Subcutaneous abdominal adipose tissue (tissue), 5 donors: ENCODE measurements around the gene IGFLR1.

ENCODE experiments used
- H3K27ac ChIP-seq: one replicate; pipeline ENCODE4 v1.7.0; 2013; ENCODE audit warnings: low read depth, mild to moderate bottlenecking, inconsistent platforms, low read length, moderate library complexity
- H3K27me3 ChIP-seq, 5 donors: one replicate each; pipeline ENCODE4 v1.7.0; 2013; ENCODE audit warnings: low read length in 5 of 5, inconsistent platforms in 1 of 5; ENCODE audit not compliant: control insufficient read depth in 5 of 5, insufficient read depth in 4 of 5
- H3K36me3 ChIP-seq, 5 donors: one replicate each; pipeline ENCODE4 v1.7.0; 2013; ENCODE audit warnings: low read length in 5 of 5; ENCODE audit not compliant: control insufficient read depth in 5 of 5, insufficient read depth in 5 of 5
- H3K4me1 ChIP-seq, 5 donors: one replicate each; pipeline ENCODE4 v1.7.0; 2013; ENCODE audit warnings: low read length in 5 of 5, mild to moderate bottlenecking in 3 of 5, moderate library complexity in 1 of 5; ENCODE audit not compliant: control insufficient read depth in 5 of 5, insufficient read depth in 5 of 5
- H3K4me3 ChIP-seq, 5 donors: one replicate each; pipeline ENCODE4 v1.7.0; 2013; ENCODE audit warnings: low read length in 5 of 5, low read depth in 1 of 5
- H3K9ac ChIP-seq, 5 donors: one replicate each; pipeline ENCODE4 v1.7.0; 2013; ENCODE audit warnings: low read length in 5 of 5, mild to moderate bottlenecking in 4 of 5, moderate library complexity in 3 of 5
- H3K9me3 ChIP-seq, 5 donors: one replicate each; pipeline ENCODE4 v1.7.0; 2013; ENCODE audit warnings: low read length in 5 of 5; ENCODE audit not compliant: control insufficient read depth in 5 of 5
- donor health status: healthy.
- donor health status: healthy.
- donor health status: healthy.
- donor health status: healthy.
- donor health status: healthy.

IGFLR1 gene

GRCh38 chr19:35746531-35746930 lies 4.3 kb upstream of the IGFLR1 start:
- Histone ChIP-seq H3K4me3 (peak overlapping the region; percentile 79 to 94 (median 88)), H3K27me3 (peaks cover 0 to 4% (median 0%) of the 10 kb centered on the region in 5 donors), H3K27ac (peak overlapping the region; percentile 46), H3K9ac (peak overlapping the region in 4 of 5 donors; percentile 16 to 96 (median 81)), H3K4me1 (peaks cover 20 to 53% (median 43%) of the 10 kb centered on the region in 5 donors), H3K9me3 (peaks cover 0 to 2% (median 0%) of the 10 kb centered on the region in 5 donors), H3K36me3 (peaks cover 0 to 15% (median 4%) of the 10 kb centered on the region in 5 donors)

- Histone ChIP-seq H3K36me3 (peaks cover 0 to 15% (median 4%) of the 10 kb centered on the region in 5 donors), H3K9ac (peak overlapping the region; percentile 76 to 96 (median 89)), H3K4me3 (peak overlapping the region; percentile 79 to 94 (median 88)), H3K4me1 (peaks cover 20 to 55% (median 45%) of the 10 kb centered on the region in 5 donors), H3K27ac (peak overlapping the region; percentile 99), H3K9me3 (peaks cover 0 to 2% (median 0%) of the 10 kb centered on the region in 5 donors), H3K27me3 (peaks cover 0 to 4% (median 0%) of the 10 kb centered on the region in 5 donors)
Observed at GRCh38 chr19:35746087-35746462, 3.8 kb upstream of the IGFLR1 start.

- Histone ChIP-seq H3K27ac (peak within 1 kb of the TSS; percentile 99), H3K9me3 (peaks cover 0 to 2% (median 0%) of the 10 kb centered on the region in 5 donors), H3K9ac (peak within 1 kb of the TSS; percentile 76 to 96 (median 89)), H3K4me1 (peaks cover 20 to 60% (median 50%) of the 10 kb centered on the region in 5 donors), H3K4me3 (peak within 1 kb of the TSS; percentile 79 to 94 (median 88)), H3K27me3 (peaks cover 0 to 4% (median 0%) of the 10 kb centered on the region in 5 donors), H3K36me3 (peaks cover 0 to 15% (median 4%) of the 10 kb centered on the region in 5 donors)
Observed at GRCh38 chr19:35745328-35746086, 3.3 kb upstream of the IGFLR1 start, which contains the start of the genes PSENEN and U2AF1L4. TSS of gene PSENEN (plus strand) at chr19:35745651. CDS start at chr19:35745931, 280 bp downstream. TSS of gene U2AF1L4 (minus strand) at chr19:35745418. CDS start at chr19:35745391, 27 bp downstream.

- peak overlapping the region; percentile 99 for H3K27ac ChIP-seq
- H3K36me3 ChIP-seq, result peaks cover 0 to 15% (median 4%) of the 10 kb centered on the region in 5 donors
- H3K9me3 ChIP-seq, result peaks cover 0 to 2% (median 0%) of the 10 kb centered on the region in 5 donors
- peak overlapping the region; percentile 75 to 96 (median 87) for H3K9ac ChIP-seq
- peaks cover 0 to 4% (median 0%) of the 10 kb centered on the region in 5 donors for H3K27me3 ChIP-seq
- peaks cover 26 to 62% (median 49%) of the 10 kb centered on the region in 5 donors for H3K4me1 ChIP-seq
- peak overlapping the region; percentile 79 to 94 (median 88) for H3K4me3 ChIP-seq
Observed at GRCh38 chr19:35744430-35745327, 2.4 kb upstream of the IGFLR1 start.

GRCh38 chr19:35743640-35744429 lies 1.6 kb upstream of the IGFLR1 start:
- Histone ChIP-seq H3K4me3 (peak overlapping the region; percentile 79 to 93 (median 87)), H3K4me1 (peaks cover 22 to 63% (median 48%) of the 10 kb centered on the region in 5 donors), H3K27ac (peak overlapping the region; percentile 99), H3K9ac (peak overlapping the region in 2 of 5 donors; percentile 44 to 75), H3K36me3 (peaks cover 0 to 20% (median 7%) of the 10 kb centered on the region in 5 donors), H3K9me3 (peaks cover 0 to 2% (median 0%) of the 10 kb centered on the region in 5 donors), H3K27me3 (peaks cover 0 to 4% (median 0%) of the 10 kb centered on the region in 5 donors)

GRCh38 chr19:35741203-35741515 lies 1.1 kb downstream of the IGFLR1 start:
- H3K36me3 ChIP-seq, result peaks cover 0 to 47% (median 33%) of the 10 kb centered on the region in 5 donors
- H3K4me1 ChIP-seq, result peaks cover 13 to 49% (median 35%) of the 10 kb centered on the region in 5 donors
- H3K4me3 ChIP-seq, result peak overlapping the region; percentile 59 to 83 (median 80)
- H3K27me3 ChIP-seq, result no peaks in the 10 kb centered on the region
- H3K9me3 ChIP-seq, result no peaks in the 10 kb centered on the region
- H3K9ac ChIP-seq, result peak overlapping the region in 4 of 5 donors; percentile 71 to 84 (median 76)
- peak overlapping the region; percentile 78 for H3K27ac ChIP-seq

- Histone ChIP-seq H3K36me3 (peaks cover 0 to 50% (median 34%) of the 10 kb centered on the region in 5 donors), H3K9ac (peak overlapping the region in 4 of 5 donors; percentile 71 to 84 (median 76)), H3K27me3 (no peaks in the 10 kb centered on the region), H3K9me3 (no peaks in the 10 kb centered on the region), H3K27ac (peak overlapping the region; percentile 80), H3K4me1 (peaks cover 10 to 43% (median 30%) of the 10 kb centered on the region in 5 donors), H3K4me3 (peak overlapping the region; percentile 72 to 89 (median 81))
Observed at GRCh38 chr19:35740423-35741202, 1.6 kb downstream of the IGFLR1 start.

GRCh38 chr19:35740108-35740422 lies 2.2 kb downstream of the IGFLR1 start:
- Histone ChIP-seq H3K4me3 (peak overlapping the region in 4 of 5 donors; percentile 55 to 83 (median 68)), H3K27ac (peak overlapping the region; percentile 80), H3K36me3 (peaks cover 0 to 55% (median 40%) of the 10 kb centered on the region in 5 donors), H3K4me1 (peaks cover 10 to 42% (median 29%) of the 10 kb centered on the region in 5 donors), H3K27me3 (no peaks in the 10 kb centered on the region), H3K9me3 (no peaks in the 10 kb centered on the region), H3K9ac (peak overlapping the region; percentile 8 to 77 (median 71))
